ENCODE results near the gene RBM47.
"Not testable (repeated sequence)": the region's sequence is repeated elsewhere in the genome, so short reads cannot be mapped to it uniquely, and the experiment has no call there.

Gene RBM47

GRCh38 chr4:40401631-40402030 is 228.0 kb downstream of the RBM47 start:
- DNase-seq, result no peak

- DNase-seq, result no peak
Measured at GRCh38 chr4:40401096-40401495, 228.6 kb downstream of the RBM47 start.

GRCh38 chr4:40399578-40399977 is 230.1 kb downstream of the RBM47 start:
- no peak for DNase-seq

GRCh38 chr4:40395908-40396793 is 233.5 kb downstream of the RBM47 start:
- DNase-seq, result no peak

GRCh38 chr4:40395166-40395900 is 234.3 kb downstream of the RBM47 start:
- DNase-seq, result no peak

- DNase-seq, result no peak
Measured at GRCh38 chr4:40394236-40394635, 235.4 kb downstream of the RBM47 start.

- DNase-seq, result not testable (repeated sequence)
Measured at GRCh38 chr4:40392241-40392640, 237.4 kb downstream of the RBM47 start.

GRCh38 chr4:40389986-40390385 is 239.7 kb downstream of the RBM47 start:
- no peak for DNase-seq

- no peak for DNase-seq
Measured at GRCh38 chr4:40388239-40388638, 241.4 kb downstream of the RBM47 start.

- no peak for DNase-seq
Measured at GRCh38 chr4:40380647-40381046, 249.0 kb downstream of the RBM47 start.

GRCh38 chr4:40379248-40379647 is 250.4 kb downstream of the RBM47 start:
- no peak for DNase-seq

GRCh38 chr4:40378619-40379018 is 251.0 kb downstream of the RBM47 start:
- DNase-seq, result no peak

GRCh38 chr4:40377512-40378365 is 251.9 kb downstream of the RBM47 start:
- no peak for DNase-seq

- DNase-seq, result no peak
Measured at GRCh38 chr4:40375620-40376019, 254.0 kb downstream of the RBM47 start.

- no peak for DNase-seq
Measured at GRCh38 chr4:40375095-40375494, 254.6 kb downstream of the RBM47 start.

- DNase-seq, result no peak
Measured at GRCh38 chr4:40373636-40374035, 256.0 kb downstream of the RBM47 start.
